ENCODE measurements around the gene TRDMT1.

Gene TRDMT1

DNA sequence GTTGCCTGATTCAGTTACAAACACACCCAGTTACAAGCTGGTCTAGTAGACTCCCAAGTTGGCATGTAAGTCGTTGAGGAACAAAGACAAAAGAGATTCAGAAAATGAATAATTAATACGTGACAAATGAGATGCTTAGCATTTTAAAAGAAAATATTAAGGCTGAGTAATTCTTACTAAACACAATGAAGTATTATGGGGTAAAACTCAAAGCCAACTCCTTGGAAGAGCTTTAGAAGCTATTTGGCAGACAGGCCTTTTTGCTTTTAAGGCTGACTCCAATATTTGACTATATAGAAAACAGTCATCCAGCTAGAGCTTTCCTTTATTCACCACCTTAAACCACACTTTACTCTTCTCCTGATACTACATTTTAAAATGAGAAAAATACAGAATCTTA lies 5.4 kb downstream of the TRDMT1 start:
- Histone ChIP-seq H3K36me3 (ENCODE audit: control insufficient read depth, low read length) (no peaks in the 10 kb centered on the region), H4K20me1 (ENCODE audit: control insufficient read depth, insufficient read depth, low read depth, low read length) (no peaks in the 10 kb centered on the region), H3K27me3 (ENCODE audit: control insufficient read depth, low read length) (no peaks in the 10 kb centered on the region), H3K27ac (ENCODE audit: low read depth, low read length) (no peak overlapping the region), H3K4me1 (ENCODE audit: control insufficient read depth, low read length) (peaks cover 13% of the 10 kb centered on the region), H3K4me3 (ENCODE audit: low read length) (no peak overlapping the region), H3K79me2 (ENCODE audit: control insufficient read depth, low read length) (peaks cover 34% of the 10 kb centered on the region), H3K9me2 (replicated peaks; ENCODE audit: control insufficient read depth, low read length) (no peaks in the 10 kb centered on the region), H3K4me2 (ENCODE audit: low read length) (no peak overlapping the region), H3F3A (ENCODE audit: control insufficient read depth, insufficient read depth) (no peaks in the 10 kb centered on the region), H3K9me3 (ENCODE audit: control insufficient read depth, insufficient read depth, low read length) (peaks cover 3% of the 10 kb centered on the region; the same call in 1 of the 2 replicates)
- no peak for TF ChIP-seq EZH2phosphoT487 (IDR thresholded peaks at IDR 0.05; ENCODE audit: borderline replicate concordance, low read length)
- TF ChIP-seq, protein P1, sequence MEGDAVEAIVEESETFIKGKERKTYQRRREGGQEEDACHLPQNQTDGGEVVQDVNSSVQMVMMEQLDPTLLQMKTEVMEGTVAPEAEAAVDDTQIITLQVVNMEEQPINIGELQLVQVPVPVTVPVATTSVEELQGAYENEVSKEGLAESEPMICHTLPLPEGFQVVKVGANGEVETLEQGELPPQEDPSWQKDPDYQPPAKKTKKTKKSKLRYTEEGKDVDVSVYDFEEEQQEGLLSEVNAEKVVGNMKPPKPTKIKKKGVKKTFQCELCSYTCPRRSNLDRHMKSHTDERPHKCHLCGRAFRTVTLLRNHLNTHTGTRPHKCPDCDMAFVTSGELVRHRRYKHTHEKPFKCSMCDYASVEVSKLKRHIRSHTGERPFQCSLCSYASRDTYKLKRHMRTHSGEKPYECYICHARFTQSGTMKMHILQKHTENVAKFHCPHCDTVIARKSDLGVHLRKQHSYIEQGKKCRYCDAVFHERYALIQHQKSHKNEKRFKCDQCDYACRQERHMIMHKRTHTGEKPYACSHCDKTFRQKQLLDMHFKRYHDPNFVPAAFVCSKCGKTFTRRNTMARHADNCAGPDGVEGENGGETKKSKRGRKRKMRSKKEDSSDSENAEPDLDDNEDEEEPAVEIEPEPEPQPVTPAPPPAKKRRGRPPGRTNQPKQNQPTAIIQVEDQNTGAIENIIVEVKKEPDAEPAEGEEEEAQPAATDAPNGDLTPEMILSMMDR (IDR thresholded peaks at IDR 0.05; ENCODE audit: low read depth, low read length, poor library complexity, severe bottlenecking): no peak

DNA sequence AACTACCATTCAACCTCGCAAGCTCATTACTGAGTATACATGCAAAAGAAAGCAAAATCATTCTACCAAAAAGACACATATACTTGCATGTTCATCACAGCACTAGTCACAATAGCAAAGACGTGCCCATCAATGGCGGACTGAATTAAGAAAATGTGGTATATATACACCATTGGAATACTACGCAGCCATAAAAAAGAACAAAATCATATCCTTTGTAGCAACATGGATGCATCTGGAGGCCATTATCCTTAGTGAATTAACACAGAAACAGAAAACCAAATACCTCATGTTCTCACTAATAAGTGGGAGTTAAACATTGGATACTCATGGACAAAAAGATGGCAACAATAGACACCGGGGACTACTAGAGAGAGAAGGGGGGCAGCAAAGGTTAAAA lies 6.4 kb downstream of the TRDMT1 start:
- Histone ChIP-seq H3K4me2 (ENCODE audit: low read length) (no peak overlapping the region), H3K9me2 (replicated peaks; ENCODE audit: control insufficient read depth, low read length) (no peaks in the 10 kb centered on the region), H3K27ac (ENCODE audit: low read depth, low read length) (no peak overlapping the region), H3K27me3 (ENCODE audit: control insufficient read depth, low read length) (no peaks in the 10 kb centered on the region), H3F3A (ENCODE audit: control insufficient read depth, insufficient read depth) (no peaks in the 10 kb centered on the region), H4K20me1 (ENCODE audit: control insufficient read depth, insufficient read depth, low read depth, low read length) (no peaks in the 10 kb centered on the region), H3K79me2 (ENCODE audit: control insufficient read depth, low read length) (peaks cover 24% of the 10 kb centered on the region), H3K4me1 (ENCODE audit: control insufficient read depth, low read length) (peaks cover 7% of the 10 kb centered on the region), H3K36me3 (ENCODE audit: control insufficient read depth, low read length) (no peaks in the 10 kb centered on the region), H3K4me3 (ENCODE audit: low read length) (no peak overlapping the region), H3K9me3 (ENCODE audit: control insufficient read depth, insufficient read depth, low read length) (peaks cover 3% of the 10 kb centered on the region; the same call in 1 of the 2 replicates)
- no peak for TF ChIP-seq EZH2phosphoT487 (IDR thresholded peaks at IDR 0.05; ENCODE audit: borderline replicate concordance, low read length)
- TF ChIP-seq, protein P1 (IDR thresholded peaks at IDR 0.05; ENCODE audit: low read depth, low read length, poor library complexity, severe bottlenecking): no peak

DNA sequence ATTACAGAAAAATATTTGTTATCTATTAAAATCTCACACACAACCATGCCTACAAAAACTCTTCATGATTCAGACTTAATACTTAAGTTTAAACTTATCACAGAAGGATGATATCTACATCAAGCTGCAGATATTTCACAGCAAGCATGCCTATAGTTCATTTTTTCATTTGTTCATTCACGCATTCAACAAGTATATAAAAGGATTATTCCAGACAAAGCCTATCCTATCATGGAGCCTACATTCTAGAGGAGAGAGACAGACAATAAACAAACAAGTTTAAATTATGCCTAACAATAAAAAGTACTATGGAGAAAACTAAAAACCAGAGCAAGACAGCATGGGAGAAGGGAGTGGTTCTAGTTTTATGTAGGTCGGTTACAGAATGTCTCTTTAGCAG lies 10.9 kb downstream of the TRDMT1 start:
- Histone ChIP-seq H3K4me3 (ENCODE audit: low read length) (no peak overlapping the region), H3K9me3 (ENCODE audit: control insufficient read depth, insufficient read depth, low read length) (peaks cover 3% of the 10 kb centered on the region; the same call in 1 of the 2 replicates), H3K79me2 (ENCODE audit: control insufficient read depth, low read length) (peaks cover 19% of the 10 kb centered on the region), H3K4me2 (ENCODE audit: low read length) (no peak overlapping the region), H3F3A (ENCODE audit: control insufficient read depth, insufficient read depth) (no peaks in the 10 kb centered on the region), H3K27ac (ENCODE audit: low read depth, low read length) (no peak overlapping the region), H3K27me3 (ENCODE audit: control insufficient read depth, low read length) (no peaks in the 10 kb centered on the region), H4K20me1 (ENCODE audit: control insufficient read depth, insufficient read depth, low read depth, low read length) (no peaks in the 10 kb centered on the region), H3K9me2 (replicated peaks; ENCODE audit: control insufficient read depth, low read length) (no peaks in the 10 kb centered on the region), H3K36me3 (ENCODE audit: control insufficient read depth, low read length) (no peaks in the 10 kb centered on the region), H3K4me1 (ENCODE audit: control insufficient read depth, low read length) (no peaks in the 10 kb centered on the region)
- no peak for TF ChIP-seq EZH2phosphoT487 (IDR thresholded peaks at IDR 0.05; ENCODE audit: borderline replicate concordance, low read length)
- TF ChIP-seq, protein P1 (IDR thresholded peaks at IDR 0.05; ENCODE audit: low read depth, low read length, poor library complexity, severe bottlenecking): no peak

Measured in DOHH2 (cell line).